Endothelial cell of umbilical vein (primary cell): ENCODE measurements around the gene MEGF11. TPM values are rescaled to one million over a fixed set of nuclear protein-coding genes. Genes with fewer than 3 reads are reported as not detected.

Experiments used
- BruUV-seq: library from RNA; stranded (reverse); fragments of 400-500 nt; replicated peaks from 2 replicates; lab custom pipeline; 2021; lab: Mats Ljungman, UMichigan
- CTCF ChIA-PET: fragments of 300-600, 350-600 bp; sonication (Branson Sonifier 250); formaldehyde crosslinking; loops from one replicate; lab custom pipeline; 2021; ENCODE audit warnings: antibody characterized with exemption, inconsistent platforms; lab: Charles Lee
- POLR2A ChIA-PET: fragments of 300-600, 350-600 bp; sonication (Branson Sonifier 250); formaldehyde crosslinking; loops from one replicate; lab custom pipeline; 2021; ENCODE audit warnings: antibody characterized with exemption, inconsistent platforms; lab: Charles Lee
- DNase-seq: peaks from one replicate; pipeline ENCODE4 v3.0.0-alpha.2; 2011; ENCODE audit warnings: low read depth, low spot score
- FAIRE-seq: peaks from 2 replicates; lab custom pipeline; 2011; peaks lifted over from hg19 to GRCh38; lab: Jason Lieb, UNC
- H2AFZ ChIP-seq: 2 replicates; pipeline ENCODE4 v1.6.0; 2012; ENCODE audit warnings: low read depth, low read length, control low read depth, inconsistent platforms
- H3K27ac ChIP-seq: 2 replicates; pipeline ENCODE4 v1.5.1; 2011; ENCODE audit warnings: low read depth, mild to moderate bottlenecking, control low read depth, low read length, moderate library complexity; ENCODE audit not compliant: insufficient read depth
- H3K27me3 ChIP-seq, 2 experiments: 2 replicates each; pipeline versions ENCODE4 v1.6.0 to v1.6.1; 2011; ENCODE audit warnings: low read length in 2 of 2, mixed read lengths in 1 of 2; ENCODE audit not compliant: control insufficient read depth in 2 of 2, insufficient read depth in 2 of 2
- H3K36me3 ChIP-seq, 2 experiments: 2 replicates in 1 of 2; 3 replicates in 1 of 2; pipeline ENCODE4 v1.5.1; 2011; ENCODE audit warnings: low read length in 2 of 2, mild to moderate bottlenecking in 1 of 2, moderate library complexity in 1 of 2; ENCODE audit not compliant: control insufficient read depth in 2 of 2, insufficient read depth in 2 of 2; ENCODE audit errors: extremely low read depth in 1 of 2
- H3K4me1 ChIP-seq: 3 replicates; pipeline ENCODE4 v1.5.1; 2011; ENCODE audit warnings: mild to moderate bottlenecking, low read length; ENCODE audit not compliant: control insufficient read depth, insufficient read depth; ENCODE audit errors: extremely low read depth
- H3K4me2 ChIP-seq: 2 replicates; pipeline ENCODE4 v1.6.1; 2011; ENCODE audit warnings: low read length, control low read depth, mixed read lengths; ENCODE audit not compliant: insufficient read depth
- H3K4me3 ChIP-seq, 3 experiments: fragments of 200-600 bp in 1 of 3; sonication (generic), shearing (Covaris generic) in 1 of 3; replicated peaks in 1 of 3; 2 replicates each; pipeline ENCODE4 v1.5.1; 2011 to 2016; ENCODE audit warnings: control low read depth in 3 of 3, low read length in 3 of 3, mild to moderate bottlenecking in 2 of 3, inconsistent platforms in 1 of 3, low read depth in 1 of 3, moderate library complexity in 1 of 3; ENCODE audit not compliant: insufficient read depth in 1 of 3
- H3K79me2 ChIP-seq: 2 replicates; pipeline ENCODE4 v1.6.0; 2012; ENCODE audit warnings: low read length, inconsistent platforms; ENCODE audit not compliant: control insufficient read depth, insufficient read depth
- H3K9ac ChIP-seq: replicated peaks from 2 replicates; pipeline ENCODE3; 2011; ENCODE audit warnings: low read length, control low read depth; ENCODE audit not compliant: insufficient read depth; ENCODE audit errors: extremely low read depth
- H3K9me1 ChIP-seq: replicated peaks from 3 replicates; pipeline ENCODE4 v1.6.0; 2011; ENCODE audit warnings: mild to moderate bottlenecking, low read length; ENCODE audit not compliant: control insufficient read depth, insufficient read depth; ENCODE audit errors: extremely low read depth
- H3K9me3 ChIP-seq: replicated peaks from 2 replicates; pipeline ENCODE4 v1.5.1; 2012; ENCODE audit warnings: low read length, inconsistent platforms; ENCODE audit not compliant: control insufficient read depth, insufficient read depth
- H4K20me1 ChIP-seq: replicated peaks from 2 replicates; pipeline ENCODE3; 2011; ENCODE audit warnings: mild to moderate bottlenecking, low read length; ENCODE audit not compliant: control insufficient read depth, insufficient read depth; ENCODE audit errors: extremely low read depth
- GATA2 ChIP-seq: IDR thresholded peaks from 2 replicates; pipeline ENCODE4 v1.7.0; 2011; ENCODE audit warnings: low read depth, mild to moderate bottlenecking, moderate library complexity, mixed read lengths, low read length; ENCODE audit not compliant: insufficient read length, insufficient read depth
- JUN ChIP-seq: IDR thresholded peaks from 2 replicates; pipeline ENCODE4 v1.6.1; 2011; ENCODE audit warnings: borderline replicate concordance, low read depth; ENCODE audit not compliant: insufficient read length, insufficient read depth
- MYC ChIP-seq: IDR thresholded peaks from one replicate; pipeline ENCODE4 v1.6.1; 2011; ENCODE audit warnings: mild to moderate bottlenecking, low read depth, low read length
- POLR2A ChIP-seq: IDR thresholded peaks from 2 replicates; pipeline ENCODE4 v1.6.1; 2012; ENCODE audit warnings: low read depth, mild to moderate bottlenecking, control low read depth, low read length
- POLR2AphosphoS5 ChIP-seq: IDR thresholded peaks from 2 replicates; pipeline ENCODE4 v1.6.1; 2012; ENCODE audit warnings: low read depth, mild to moderate bottlenecking, control low read depth, low read length, moderate library complexity; ENCODE audit not compliant: insufficient read depth
- dilution Hi-C: fragments of 300-500 bp; cut with MboI; formaldehyde crosslinking; loops from one replicate; pipeline ENCODE4 v1.15.0; 2019; ENCODE audit warnings: low sequenced_read_pairs; ENCODE audit not compliant: extremely low pct_ligation_motif_present
- intact Hi-C: fragments of 100-400 bp; cut with micrococcal nuclease; formaldehyde crosslinking; loops from one replicate; pipeline ENCODE4 v1.10.0; 2022
- polyA plus RNA-seq, 4 experiments: library from polyadenylated mRNA; depleted of rRNA in 3 of 4; stranded (reverse) in 3 of 4; unstranded in 1 of 4; fragments of >200 nt; gene quantifications; 2 replicates each; pipeline versions ENCODE4 v1.2.1 to v1.2.3, GENCODE V29; 2011 to 2012; ENCODE audit warnings: missing spikeins in 1 of 4
- total RNA-seq: library from RNA; stranded (reverse); gene quantifications from 2 replicates; pipeline ENCODE4 v1.2.3, GENCODE V29; 2021
- TF ChIP-seq, protein P1 (sequence below), 2 donors: IDR thresholded peaks; 1 replicate in 1 of 2; 2 replicates in 1 of 2; pipeline ENCODE4 v1.5.1; 2011; ENCODE audit warnings: low read length in 2 of 2, mild to moderate bottlenecking in 2 of 2, moderate library complexity in 2 of 2, control low read depth in 1 of 2, inconsistent platforms in 1 of 2, low read depth in 1 of 2; ENCODE audit not compliant: insufficient read depth in 1 of 2; ENCODE audit errors: extremely low read depth in 1 of 2

MEGF11 gene
- total and polyA plus RNA-seq, 2 donors (not counting 3 experiments of a cell fraction or from before 2014, with no cell fraction given): not detected

DNA sequence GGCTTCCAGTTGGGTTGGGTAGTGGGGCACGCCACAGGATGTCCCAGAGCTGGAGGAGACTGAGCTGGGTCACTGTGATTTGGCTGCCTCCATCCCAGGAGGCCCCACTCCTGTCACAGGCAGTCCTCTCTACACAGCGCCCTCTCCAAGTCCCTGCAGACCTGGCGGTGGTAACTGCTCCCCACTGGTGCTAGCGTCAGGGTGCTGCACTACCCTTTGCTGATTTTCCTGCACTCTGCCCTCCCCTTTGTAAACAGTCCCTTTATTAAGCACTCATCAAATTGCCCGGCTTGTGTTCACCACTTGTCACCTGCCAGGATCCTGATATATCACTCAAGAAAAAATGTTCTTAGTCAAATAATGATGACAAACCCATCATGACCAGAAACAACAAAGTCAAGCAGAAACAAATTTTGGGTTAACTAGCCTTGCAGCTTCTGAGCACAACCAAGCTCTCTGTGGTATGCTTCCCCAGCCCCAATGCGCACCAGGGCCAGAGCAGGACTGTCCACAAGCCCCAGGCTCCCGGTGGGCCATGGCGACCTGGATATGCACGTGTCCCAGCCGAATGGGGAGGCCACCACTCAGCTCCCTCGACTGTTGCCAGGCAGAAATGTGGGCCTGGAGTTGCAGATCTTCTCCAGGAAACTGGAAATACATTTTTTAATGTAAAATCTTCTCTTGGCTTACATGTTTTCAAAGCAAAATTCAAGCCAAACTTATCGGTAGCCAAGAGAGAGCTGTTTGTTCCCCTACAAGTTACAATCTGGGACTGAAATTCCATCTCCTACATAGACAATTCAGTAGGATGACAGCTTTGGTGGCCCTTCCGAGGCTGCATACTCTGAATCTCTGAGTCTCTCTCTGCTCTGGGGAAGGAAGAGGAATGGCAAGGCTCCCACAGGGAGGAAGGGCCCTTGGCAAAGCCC lies 24.5 kb downstream of the MEGF11 start:
- Histone ChIP-seq H2AFZ (no peak overlapping the region), H3K36me3 (no peaks in the 10 kb centered on the region), H3K4me2 (no peak overlapping the region), H3K27me3 (peaks cover 3 to 6% of the 10 kb centered on the region in 2 experiments), H3K9ac (no peak overlapping the region), H3K4me1 (no peaks in the 10 kb centered on the region), H3K27ac (no peak overlapping the region), H3K9me3 (no peaks in the 10 kb centered on the region), H3K9me1 (no peaks in the 10 kb centered on the region), H3K79me2 (no peaks in the 10 kb centered on the region), H4K20me1 (no peaks in the 10 kb centered on the region), H3K4me3 (no peak overlapping the region)
- ChIA-PET CTCF (interaction anchor here (1.3 kb wide), 1 partner anchor 24 kb away, joined by 4 read pairs; no protein-coding TSS in a partner anchor), POLR2A (no interaction called here)
- no peak for TF ChIP-seq POLR2A
- TF ChIP-seq POLR2AphosphoS5: no peak
- no peak for TF ChIP-seq JUN
- TF ChIP-seq, protein P1, sequence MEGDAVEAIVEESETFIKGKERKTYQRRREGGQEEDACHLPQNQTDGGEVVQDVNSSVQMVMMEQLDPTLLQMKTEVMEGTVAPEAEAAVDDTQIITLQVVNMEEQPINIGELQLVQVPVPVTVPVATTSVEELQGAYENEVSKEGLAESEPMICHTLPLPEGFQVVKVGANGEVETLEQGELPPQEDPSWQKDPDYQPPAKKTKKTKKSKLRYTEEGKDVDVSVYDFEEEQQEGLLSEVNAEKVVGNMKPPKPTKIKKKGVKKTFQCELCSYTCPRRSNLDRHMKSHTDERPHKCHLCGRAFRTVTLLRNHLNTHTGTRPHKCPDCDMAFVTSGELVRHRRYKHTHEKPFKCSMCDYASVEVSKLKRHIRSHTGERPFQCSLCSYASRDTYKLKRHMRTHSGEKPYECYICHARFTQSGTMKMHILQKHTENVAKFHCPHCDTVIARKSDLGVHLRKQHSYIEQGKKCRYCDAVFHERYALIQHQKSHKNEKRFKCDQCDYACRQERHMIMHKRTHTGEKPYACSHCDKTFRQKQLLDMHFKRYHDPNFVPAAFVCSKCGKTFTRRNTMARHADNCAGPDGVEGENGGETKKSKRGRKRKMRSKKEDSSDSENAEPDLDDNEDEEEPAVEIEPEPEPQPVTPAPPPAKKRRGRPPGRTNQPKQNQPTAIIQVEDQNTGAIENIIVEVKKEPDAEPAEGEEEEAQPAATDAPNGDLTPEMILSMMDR (IDR thresholded peaks at IDR 0.05; ENCODE audit: extremely low read depth in 1 of 2, insufficient read depth in 1 of 2, low read depth in 1 of 2, low read length in 2 of 2): no peak
- no peak for TF ChIP-seq MYC
- TF ChIP-seq GATA2: no peak
- FAIRE-seq: no peak
- intact Hi-C loops (no loop called here), dilution Hi-C loops (no loop called here)
- BruUV-seq: no TSS peak
- no peak for DNase-seq
